ENCODE data around the gene SLC26A8.

The SLC26A8 gene

DNA sequence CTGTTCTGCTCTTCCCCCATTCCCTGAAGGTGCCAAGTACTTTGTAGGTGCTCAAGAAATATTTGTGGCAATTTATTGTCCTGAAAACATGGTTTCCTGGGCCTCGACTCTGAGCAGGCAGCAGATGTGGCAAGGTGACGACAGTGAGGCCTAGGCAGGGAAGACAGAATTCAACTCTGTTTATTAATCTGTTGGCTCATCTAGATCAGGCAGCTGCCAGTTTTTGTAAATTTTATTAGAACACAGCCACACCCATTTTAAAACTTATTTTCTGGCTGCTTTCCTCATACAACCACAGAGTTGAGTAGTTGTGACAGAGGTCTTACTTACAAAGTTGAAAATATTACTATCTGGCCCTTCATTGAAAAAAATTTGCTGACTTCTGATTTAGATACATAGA, 27.7 kb upstream of the SLC26A8 start:
- TF ChIP-seq, protein P1, sequence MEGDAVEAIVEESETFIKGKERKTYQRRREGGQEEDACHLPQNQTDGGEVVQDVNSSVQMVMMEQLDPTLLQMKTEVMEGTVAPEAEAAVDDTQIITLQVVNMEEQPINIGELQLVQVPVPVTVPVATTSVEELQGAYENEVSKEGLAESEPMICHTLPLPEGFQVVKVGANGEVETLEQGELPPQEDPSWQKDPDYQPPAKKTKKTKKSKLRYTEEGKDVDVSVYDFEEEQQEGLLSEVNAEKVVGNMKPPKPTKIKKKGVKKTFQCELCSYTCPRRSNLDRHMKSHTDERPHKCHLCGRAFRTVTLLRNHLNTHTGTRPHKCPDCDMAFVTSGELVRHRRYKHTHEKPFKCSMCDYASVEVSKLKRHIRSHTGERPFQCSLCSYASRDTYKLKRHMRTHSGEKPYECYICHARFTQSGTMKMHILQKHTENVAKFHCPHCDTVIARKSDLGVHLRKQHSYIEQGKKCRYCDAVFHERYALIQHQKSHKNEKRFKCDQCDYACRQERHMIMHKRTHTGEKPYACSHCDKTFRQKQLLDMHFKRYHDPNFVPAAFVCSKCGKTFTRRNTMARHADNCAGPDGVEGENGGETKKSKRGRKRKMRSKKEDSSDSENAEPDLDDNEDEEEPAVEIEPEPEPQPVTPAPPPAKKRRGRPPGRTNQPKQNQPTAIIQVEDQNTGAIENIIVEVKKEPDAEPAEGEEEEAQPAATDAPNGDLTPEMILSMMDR (IDR thresholded peaks at IDR 0.05; ENCODE audit: low read depth, low read length), result no peak
- no peak overlapping the region for H3K4me3 ChIP-seq (ENCODE audit: low read depth, low read length)

DNA sequence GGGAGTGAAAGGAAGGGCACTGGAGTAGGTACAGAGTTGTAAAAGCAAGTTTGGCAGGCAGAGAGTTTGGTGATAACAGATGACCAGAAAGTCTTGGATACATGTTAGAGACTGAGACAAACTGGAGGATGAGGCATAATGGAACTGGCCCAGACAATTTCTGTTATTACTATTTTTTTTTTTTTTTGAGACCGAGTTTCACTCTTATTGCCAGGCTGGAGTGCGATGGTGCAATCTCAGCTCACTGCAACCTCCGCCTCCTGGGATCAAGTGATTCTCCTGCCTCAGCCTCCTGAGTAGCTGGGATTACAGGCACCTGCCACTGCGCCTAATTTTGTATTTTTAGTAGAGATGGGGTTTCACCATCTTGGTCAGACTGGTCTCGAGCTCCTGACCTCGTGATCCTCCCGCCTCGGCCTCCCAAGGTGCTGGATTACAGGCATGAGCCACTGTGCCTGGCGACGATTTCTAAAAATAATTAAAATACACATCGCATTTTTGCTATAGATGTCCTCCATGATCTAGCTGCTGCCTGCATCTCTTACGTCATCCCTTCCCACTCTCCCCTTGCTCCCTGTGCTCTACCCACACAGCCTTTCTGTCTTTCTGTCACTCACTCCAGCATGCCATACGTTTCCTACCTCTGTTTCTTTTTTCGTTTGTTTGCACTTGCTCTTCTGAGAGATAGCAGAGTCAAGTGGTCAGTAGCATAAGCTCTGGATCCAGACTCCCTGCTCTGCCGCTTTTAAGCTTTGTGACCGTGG, 26.7 kb upstream of the SLC26A8 start:
- H3K4me3 ChIP-seq (ENCODE audit: low read depth, low read length), result no peak overlapping the region
- TF ChIP-seq, protein P1 (IDR thresholded peaks at IDR 0.05; ENCODE audit: low read depth, low read length), result no peak

DNA sequence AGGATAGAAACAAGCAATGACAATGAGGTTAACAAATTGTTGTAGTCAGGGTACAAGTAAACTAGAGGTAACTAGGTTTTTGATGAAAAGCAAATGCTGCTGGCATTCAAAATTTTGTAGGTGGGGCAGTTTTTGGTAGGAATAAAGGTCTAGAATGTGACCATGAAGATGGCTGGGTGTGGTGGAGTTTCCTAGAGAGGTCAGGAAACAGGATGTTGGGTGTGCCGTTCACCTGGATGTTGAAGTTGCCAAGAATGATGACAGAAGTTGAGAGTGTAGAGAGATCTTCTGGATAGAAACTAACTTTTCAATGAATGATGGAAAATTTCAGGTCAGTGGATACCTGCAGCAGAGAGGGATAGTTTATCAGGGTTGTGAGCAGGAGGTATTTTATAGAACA, 25.9 kb upstream of the SLC26A8 start:
- H3K4me3 ChIP-seq (ENCODE audit: low read depth, low read length), result no peak overlapping the region
- TF ChIP-seq, protein P1 (IDR thresholded peaks at IDR 0.05; ENCODE audit: low read depth, low read length), result no peak

DNA sequence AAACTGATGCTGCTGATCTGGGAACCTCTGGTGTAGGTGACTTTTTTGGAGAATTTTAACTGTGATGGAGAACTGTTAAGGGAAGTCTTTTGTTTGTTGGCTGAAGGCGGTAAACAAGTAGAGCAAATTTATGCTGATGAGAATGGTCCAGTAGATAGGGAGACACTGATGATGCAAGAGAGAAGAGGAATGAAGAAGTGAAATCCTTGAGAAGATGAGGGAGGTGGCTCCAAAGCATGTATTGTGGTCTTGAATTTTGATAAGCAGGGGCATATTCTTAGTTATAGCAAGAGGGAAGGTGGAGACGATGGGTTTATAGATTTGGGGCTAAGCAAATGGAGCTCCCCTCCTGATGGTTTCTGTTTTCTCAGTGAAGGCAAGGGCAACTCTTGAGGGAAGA, 25.1 kb upstream of the SLC26A8 start:
- H3K4me3 ChIP-seq (ENCODE audit: low read depth, low read length), result no peak overlapping the region
- TF ChIP-seq, protein P1 (IDR thresholded peaks at IDR 0.05; ENCODE audit: low read depth, low read length), result no peak

DNA sequence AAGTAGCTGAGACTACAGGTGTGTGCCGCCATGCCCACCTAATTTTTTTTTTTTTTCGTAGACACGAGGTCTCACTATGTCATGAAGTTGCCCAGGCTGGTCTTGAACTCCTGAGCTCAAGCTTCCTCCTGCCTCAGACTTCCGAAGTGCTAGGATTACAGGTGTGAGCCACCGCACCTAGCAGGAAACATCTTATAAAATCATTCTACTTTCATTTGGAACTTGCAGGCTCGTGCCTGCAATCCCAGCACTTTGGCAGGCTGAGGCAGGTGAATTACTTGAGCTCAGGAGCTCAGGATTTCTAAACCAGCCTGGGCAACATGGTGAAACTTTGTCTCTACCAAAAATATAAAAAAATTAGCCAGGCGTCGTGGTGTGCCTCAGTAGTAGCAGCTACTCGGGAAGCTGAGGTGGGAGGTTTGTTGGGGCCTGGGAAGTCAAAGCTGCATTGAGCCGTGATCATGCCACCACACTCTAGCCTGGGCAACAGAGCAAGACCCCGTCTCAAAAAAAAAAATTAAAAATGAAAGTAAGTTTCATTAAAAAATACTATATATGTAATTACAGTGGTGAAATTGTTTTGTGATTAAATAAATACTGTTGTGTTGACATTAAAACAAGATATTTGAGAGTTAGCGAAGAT, 18.3 kb upstream of the SLC26A8 start:
- TF ChIP-seq, protein P1 (IDR thresholded peaks at IDR 0.05; ENCODE audit: low read depth, low read length), result no peak
- no peak overlapping the region for H3K4me3 ChIP-seq (ENCODE audit: low read depth, low read length)

DNA sequence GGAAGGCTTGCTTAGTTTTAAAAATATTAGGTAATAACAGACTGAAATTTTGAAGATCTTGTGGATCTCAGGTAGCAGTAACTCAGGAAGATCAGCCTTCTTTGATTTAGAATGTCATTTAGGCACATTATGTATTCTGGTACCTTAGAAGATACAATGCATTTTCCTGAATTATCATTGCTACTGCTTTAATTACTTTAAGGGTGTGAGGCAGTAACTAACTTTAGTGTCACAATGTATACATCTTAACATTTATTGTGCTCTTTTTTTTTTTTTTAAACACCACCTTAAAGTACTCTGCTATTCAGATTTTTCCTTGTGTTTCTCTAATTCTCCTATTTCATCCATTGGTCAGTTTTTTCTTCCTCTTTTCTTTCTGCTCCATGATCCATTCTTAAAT, 16.5 kb upstream of the SLC26A8 start:
- TF ChIP-seq, protein P1 (IDR thresholded peaks at IDR 0.05; ENCODE audit: low read depth, low read length), result no peak

DNA sequence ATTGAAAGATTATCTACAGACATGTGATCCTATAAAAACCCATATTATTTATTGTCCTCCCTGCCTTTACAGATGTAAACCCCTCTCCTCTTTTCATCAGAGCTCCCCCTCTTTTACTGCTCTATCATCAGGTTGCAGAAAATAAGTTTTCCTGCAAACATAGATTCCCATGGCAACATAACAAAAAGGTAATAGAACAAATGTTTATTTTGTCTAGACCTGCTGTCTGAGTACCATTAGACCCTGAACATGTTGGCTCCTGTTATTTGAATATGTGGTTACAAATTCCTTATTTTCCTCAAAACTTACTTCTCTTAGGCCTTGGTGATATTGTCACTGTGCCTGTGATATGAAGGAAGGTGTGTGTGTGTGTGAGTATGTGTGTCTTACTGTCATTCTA, 14.7 kb upstream of the SLC26A8 start:
- H3K4me3 ChIP-seq (ENCODE audit: low read depth, low read length), result no peak overlapping the region
- TF ChIP-seq, protein P1 (IDR thresholded peaks at IDR 0.05; ENCODE audit: low read depth, low read length), result no peak

More for the DNA sequence above, 16.5 kb upstream of the SLC26A8 start:
- H3K4me3 ChIP-seq (ENCODE audit: low read depth, low read length), result no peak overlapping the region

All from WI38 (cell line).